HCEC 1CT (cell line): ENCODE results near the gene MBTPS1.

ENCODE experiments used
- DNase-seq: peaks from one replicate; pipeline ENCODE4 v3.0.0-alpha.2; 2017

MBTPS1 gene

GRCh38 chr16:84033251-84034195 lies 83.2 kb downstream of the MBTPS1 start:
- no peak for DNase-seq

- no peak for DNase-seq
Measured at GRCh38 chr16:84032458-84033178, 84.1 kb downstream of the MBTPS1 start.

- DNase-seq, result no peak
Measured at GRCh38 chr16:84031556-84031955, 85.2 kb downstream of the MBTPS1 start.

GRCh38 chr16:84029297-84030047 lies 87.3 kb downstream of the MBTPS1 start:
- DNase-seq, result no peak

- DNase-seq, result no peak
Measured at GRCh38 chr16:84027625-84028024, 89.1 kb downstream of the MBTPS1 start.

- no peak for DNase-seq
Measured at GRCh38 chr16:84026606-84027005, 90.1 kb downstream of the MBTPS1 start.

GRCh38 chr16:84024854-84025253 lies 91.9 kb downstream of the MBTPS1 start:
- no peak for DNase-seq

GRCh38 chr16:84022644-84023043 lies 94.1 kb downstream of the MBTPS1 start:
- no peak for DNase-seq

- no peak for DNase-seq
Measured at GRCh38 chr16:84021488-84021887, 95.3 kb downstream of the MBTPS1 start.

GRCh38 chr16:84020353-84020752 lies 96.4 kb downstream of the MBTPS1 start:
- DNase-seq, result no peak

- no peak for DNase-seq
Measured at GRCh38 chr16:84018710-84019109, 98.0 kb downstream of the MBTPS1 start.

- no peak for DNase-seq
Measured at GRCh38 chr16:84016477-84016876, 100.3 kb downstream of the MBTPS1 start.

- no peak for DNase-seq
Measured at GRCh38 chr16:84015399-84015798, 101.3 kb downstream of the MBTPS1 start.

GRCh38 chr16:84014570-84015327 lies 102.0 kb downstream of the MBTPS1 start:
- no peak for DNase-seq

GRCh38 chr16:84013787-84014569 lies 102.8 kb downstream of the MBTPS1 start:
- DNase-seq, result peak; percentile 22

GRCh38 chr16:84009282-84009681 lies 107.5 kb downstream of the MBTPS1 start:
- no peak for DNase-seq

GRCh38 chr16:84007965-84008364 lies 108.8 kb downstream of the MBTPS1 start:
- no peak for DNase-seq

- DNase-seq, result no peak
Measured at GRCh38 chr16:84007520-84007919, 109.2 kb downstream of the MBTPS1 start.

GRCh38 chr16:84005391-84005790 lies 111.4 kb downstream of the MBTPS1 start:
- DNase-seq, result no peak

GRCh38 chr16:84004442-84004841 lies 112.3 kb downstream of the MBTPS1 start:
- no peak for DNase-seq
